HG02973 (cell line): Measurements from ENCODE around the gene RND3.

Experiments
- ATAC-seq: cut with Tn5 transposase; IDR thresholded peaks from one replicate; pipeline ENCODE4 v1.9.1; 2021; ENCODE audit warnings: moderate library complexity; ENCODE audit not compliant: unreplicated experiment

RND3 gene

DNA sequence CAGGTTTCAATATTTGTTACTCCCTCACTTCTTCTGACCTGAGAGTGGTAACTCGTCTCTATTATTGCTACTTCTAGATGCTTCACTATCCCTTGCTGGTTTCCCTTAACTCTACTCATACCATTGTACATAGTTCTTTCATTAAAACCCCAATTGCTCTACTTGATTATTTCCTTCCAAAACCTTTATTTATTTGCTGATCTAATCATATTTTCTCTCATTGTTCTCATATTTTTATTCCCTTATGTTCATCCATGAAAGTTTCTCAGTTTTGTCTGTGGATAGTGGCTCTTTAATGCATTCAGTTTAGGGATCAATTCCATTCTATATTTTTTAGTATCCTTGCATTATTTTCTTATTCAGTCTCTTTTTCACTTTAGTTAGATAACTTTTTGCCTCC is 42.1 kb downstream of the RND3 start:
- ATAC-seq = no peak

DNA sequence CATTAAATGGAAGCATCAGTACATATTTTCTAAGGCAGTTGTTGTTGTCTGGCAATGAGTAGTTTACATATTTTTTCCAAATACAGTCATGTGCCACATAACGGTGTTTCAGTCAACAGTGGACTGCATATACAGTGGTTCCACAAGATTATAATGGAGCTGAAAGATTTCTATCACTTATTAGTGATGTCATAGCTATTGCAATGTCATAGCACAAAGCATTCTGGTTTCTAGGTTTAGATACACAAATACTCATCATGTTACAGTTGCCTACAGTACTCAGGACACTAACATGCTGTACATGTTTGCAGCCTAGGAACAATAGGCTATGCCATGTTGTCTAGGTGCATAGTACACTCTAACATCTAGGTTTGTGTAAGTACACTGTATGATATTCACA is 45.0 kb downstream of the RND3 start:
- no peak for ATAC-seq

DNA sequence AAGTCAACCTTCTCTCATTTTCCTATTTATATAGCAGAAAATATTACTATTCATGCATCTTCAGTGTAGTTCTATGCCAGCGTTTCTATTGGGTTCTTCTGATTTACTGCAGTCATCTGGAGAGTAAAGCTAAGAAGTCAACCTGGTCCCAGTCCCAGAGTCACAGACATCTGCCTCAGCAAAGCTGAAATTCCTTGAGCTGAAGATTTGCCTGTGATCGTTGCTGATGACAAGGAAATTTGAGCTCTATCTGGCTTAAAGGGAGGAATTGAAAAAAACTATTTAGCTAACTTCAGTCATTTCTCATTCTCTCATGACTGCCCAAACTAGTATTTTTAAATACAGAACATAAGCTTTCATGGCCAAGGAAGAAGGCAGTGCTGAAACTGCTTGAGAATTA is 45.7 kb downstream of the RND3 start:
- ATAC-seq = no peak

DNA sequence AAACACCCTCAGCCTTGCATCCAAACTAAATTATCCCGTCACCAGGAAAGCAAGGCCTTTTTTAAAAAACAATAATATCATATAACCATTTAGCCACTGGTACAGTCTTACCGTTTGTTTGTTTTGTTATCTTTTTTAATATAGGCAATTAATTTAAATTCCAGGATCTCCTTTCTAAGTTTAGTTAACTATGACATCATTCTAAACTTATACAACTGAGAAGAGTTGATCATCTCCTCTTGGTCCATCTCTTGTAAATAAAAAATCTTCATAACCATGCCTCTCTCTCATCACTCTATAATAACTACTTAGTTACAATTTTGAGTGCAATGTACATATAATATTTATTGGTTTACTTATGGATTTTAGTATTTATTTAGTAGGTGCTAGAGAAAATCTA is 46.2 kb downstream of the RND3 start:
- ATAC-seq = no peak

DNA sequence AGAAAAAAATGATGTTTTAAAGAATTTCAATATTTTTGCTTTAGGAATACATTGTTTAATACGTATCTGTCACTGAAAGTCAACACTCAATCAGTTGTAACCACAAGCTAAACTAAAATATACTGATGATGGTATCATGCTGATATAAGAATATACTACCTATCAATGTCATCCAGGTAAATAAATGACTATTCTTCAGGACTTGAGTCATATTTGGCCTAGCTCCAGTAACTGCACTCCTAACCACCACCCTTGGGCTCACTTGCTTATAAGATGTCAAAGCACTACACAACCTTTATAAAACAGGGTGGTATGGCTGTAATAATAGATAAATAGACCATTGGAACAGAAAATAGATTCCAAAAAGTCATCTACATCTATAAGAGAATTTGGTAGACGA is 48.8 kb downstream of the RND3 start:
- ATAC-seq = no peak

DNA sequence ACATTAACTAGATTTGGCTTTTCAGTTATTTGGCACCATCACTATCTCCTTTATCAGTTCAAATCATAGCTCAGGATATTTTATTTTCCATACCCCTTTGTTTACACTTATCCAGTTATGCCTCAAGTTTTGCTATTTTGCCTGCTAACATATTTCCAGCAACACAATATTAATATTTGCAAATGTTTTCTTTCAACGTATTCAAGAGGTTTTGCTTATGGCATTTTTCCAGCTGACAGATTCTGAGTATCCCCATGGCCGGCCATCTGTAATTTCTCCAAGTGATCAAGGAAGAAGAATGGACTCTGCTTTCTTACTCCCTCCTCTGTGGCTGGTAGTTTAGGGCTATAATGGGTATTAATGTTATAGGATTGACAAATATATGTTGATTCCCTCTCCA is 49.4 kb downstream of the RND3 start:
- no peak for ATAC-seq

DNA sequence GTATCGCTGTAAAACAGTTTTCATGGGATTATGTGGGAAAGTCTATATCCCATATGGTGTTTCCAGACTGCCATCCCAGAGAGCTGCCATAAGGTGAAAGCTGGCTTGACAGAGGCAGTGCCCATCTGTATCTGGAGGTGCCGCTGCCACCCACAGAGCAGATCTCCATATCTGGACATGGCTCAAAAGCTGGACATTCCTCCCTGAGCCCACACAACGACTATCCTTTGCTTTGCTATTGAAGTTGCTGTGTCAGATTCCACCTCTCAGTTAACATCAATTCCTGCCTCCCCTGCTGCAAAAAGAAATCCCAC is 55.2 kb downstream of the RND3 start:
- no peak for ATAC-seq

DNA sequence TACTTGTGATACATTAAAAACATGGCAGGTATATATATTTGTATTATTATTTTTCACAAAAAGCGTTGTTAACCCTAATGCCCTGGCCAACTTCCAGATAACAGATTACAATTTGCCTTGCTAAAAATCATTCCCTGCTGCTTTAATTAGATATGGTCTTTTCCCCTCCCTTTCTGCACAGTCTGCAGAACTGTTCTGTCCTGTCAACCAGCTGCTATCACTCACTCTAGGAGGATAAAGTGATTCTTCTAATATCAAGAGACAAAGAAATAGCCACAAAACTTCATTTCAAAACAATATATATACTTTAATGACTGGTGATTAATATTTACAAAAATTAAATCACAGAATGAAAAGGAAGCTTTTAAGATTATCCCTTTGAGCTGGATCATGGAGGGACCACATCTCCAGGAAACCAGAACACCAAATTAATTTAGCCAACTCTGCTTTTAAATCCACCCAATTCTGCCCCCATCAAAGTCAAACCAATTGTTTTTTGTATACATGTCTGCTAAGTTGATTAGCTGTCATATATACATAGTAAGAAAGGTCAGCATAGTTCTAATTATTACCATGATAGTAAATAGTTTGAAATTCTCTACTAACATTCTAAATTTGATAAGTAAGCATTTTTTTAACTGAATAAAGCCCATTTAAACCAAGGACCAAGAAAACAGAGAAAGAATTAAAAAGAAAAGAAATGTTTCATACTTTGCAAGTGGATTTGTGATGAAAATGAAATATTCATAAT is 55.7 kb downstream of the RND3 start:
- ATAC-seq = no peak

DNA sequence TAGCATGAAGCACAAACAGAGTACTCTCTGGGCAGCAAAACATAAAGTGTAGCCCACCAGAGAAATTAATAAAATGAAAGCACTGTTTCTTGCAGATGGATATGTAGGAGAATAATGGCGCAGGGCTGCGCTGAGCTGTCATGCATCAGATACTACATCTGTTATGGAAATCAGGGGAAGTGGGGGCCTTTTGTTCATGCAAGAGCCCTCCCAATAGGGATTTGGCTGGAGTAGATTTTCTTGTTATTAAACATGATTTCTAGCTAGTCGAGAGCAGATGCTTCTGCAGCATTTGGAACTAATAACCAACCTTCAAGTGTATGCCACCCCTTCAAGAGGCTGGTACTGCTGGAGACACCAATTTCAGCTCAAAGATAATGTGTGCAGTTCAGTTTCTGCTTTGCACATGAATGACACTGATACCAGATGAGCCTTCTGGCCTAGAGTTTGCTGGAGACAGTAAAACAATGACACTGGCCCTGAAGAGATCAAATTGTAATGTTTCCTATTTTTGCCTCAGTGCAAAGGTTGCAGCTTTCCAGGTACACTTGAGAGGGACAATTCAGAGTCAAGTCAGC is 58.0 kb downstream of the RND3 start:
- ATAC-seq = no peak

DNA sequence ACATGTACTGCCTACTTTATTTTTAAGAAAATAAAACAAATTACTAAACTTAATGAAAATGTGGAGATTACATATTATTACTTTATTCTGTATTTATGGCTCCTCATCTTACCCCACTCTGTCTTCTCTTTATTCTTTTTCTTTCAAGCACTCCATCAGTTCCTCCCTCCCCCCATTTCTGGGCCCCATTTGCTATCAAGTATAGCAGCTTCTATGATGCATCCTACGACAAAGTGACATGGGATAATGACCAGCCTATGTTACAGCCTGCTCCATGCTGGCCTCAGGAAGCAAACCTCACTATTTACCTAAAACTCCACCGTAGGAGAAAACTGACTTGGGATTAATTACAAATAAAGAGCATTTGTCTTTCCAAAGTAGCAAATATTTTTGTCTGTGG is 58.8 kb downstream of the RND3 start:
- no peak for ATAC-seq

DNA sequence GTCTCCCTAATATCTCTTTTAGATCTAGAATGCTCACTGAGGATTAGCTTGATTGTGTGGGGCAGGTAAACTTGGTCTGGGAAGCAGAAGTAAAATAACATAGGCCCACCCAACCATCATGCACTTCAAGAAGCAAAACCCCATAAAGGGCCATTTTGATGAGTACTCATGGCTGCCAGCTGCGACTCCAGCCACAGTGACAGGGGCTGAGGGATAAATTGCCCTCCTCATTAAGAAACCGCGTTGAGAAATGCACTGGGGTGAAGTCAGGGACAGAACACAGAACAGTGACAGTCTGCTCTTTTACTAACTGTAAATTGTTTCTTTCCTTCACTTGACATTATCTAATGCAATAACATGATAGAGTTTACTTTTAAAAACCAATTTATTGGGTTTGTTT is 60.2 kb downstream of the RND3 start:
- ATAC-seq = no peak

DNA sequence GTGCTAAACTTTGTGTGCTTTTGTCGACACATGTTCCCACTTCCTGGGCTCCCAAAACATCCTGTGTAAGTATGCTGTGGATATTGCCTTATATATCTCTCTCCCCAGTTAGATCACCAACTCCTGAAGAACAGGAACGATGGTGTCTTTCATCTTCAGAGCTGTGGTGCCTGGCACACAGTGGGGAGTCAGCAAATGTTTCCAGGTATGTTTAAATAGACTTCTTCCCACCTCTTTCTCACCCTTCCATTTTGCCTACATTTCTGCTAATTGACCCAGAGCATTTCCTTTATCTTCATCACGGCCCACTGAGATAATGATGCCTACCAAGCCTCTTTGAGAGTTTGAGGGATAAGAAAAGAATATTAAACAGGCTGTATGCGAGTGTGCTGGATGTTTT is 60.7 kb downstream of the RND3 start:
- ATAC-seq = no peak

DNA sequence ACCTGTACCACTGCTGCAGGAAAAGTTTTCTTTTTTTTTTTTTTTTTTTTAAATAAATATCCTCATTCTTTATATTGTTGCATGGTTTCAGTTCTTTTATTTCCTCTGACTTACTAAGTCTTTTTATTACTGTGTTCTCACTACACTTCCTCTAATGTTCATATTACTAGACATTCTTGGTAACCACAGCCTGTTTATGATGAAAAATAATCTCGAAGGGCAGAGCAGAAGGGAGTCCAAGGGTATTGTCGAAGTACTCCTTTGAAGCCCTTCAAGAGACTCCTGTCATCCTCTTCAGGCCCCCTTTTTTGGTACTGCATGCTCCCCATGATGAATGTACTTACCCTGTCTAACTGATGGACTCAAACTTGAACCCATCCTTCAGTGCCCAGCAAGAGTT is 61.2 kb downstream of the RND3 start:
- ATAC-seq = no peak

DNA sequence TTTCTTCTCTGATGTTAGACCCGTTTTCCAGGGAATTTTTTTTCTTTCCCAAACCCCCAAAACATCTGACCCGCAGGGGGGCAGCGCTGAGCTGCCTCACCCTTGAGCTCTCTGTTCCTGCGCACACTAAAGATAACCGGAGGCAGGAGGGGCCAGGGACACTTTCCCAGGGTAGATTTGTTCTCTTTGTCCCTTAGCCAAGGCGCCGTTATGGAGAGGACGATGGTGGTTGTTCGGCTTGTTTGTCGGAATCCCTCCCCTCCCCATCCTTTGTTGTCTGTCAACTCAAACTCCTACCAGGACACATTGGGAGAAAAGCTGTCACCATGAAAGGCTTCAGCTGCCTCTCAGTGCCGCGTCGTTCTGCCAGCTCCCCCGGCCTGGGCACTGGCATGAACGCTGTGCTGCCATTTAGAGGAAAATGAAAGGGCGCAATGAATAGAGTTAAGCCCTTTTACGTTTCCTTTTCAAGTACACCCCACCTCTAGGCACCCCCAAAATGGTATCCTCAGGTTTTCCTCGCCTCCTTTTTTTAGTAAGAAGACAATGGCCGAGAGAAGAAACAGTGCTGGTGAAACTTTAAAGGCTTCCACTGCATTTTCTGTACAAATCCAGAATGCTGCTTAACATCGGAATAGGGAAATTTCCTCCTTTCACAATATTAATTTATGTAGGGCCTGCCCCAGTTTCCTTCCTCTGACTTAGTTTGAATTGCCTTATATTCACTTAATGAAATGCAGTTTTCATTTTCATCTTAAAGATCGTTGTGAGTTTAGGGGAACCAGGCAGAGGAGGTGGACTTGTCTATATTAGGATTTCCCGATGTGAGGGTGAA is 62.1 kb downstream of the RND3 start:
- no peak for ATAC-seq

DNA sequence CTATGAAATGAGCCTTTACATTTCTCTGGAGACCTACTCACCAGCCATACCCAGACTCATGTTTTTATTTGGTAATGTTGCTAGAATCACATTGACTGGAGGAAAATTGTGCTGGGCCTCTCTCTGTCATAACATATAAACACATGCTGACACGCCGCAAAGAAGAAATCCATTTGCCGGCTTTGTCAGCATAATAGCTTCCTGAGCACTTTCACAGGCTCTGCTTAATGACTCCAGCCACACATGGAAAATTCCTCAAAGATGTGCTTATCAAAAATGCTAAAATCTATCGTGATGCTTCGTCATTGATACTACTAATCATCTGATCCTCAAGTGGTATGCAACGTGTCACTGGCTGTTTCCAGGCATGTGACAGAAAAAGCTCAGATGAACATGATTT is 63.1 kb downstream of the RND3 start:
- ATAC-seq = no peak

DNA sequence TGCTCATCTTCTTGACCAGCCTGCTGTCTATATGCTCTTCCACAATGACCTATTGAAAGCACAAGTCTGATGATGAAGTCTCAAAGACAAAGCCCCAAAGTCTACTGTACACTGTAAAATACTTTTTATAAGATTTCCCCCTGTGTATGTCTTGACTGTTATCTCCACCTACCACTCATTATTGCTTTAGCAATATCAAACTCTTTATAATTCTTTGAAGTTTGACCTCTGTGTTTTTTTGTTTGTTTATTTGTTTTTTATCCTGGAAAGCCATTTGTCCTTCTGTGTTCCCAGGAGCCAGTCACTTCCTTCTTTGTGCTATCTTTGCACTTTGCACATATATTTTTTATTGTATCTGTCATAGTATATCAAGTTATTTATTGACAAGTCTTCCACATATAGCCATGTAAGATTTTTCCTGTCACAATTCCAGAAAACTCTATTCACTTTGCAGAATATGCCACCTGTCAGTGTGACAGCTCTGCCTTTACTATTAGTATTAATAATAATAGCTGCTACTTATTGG is 66.3 kb downstream of the RND3 start:
- ATAC-seq = no peak

DNA sequence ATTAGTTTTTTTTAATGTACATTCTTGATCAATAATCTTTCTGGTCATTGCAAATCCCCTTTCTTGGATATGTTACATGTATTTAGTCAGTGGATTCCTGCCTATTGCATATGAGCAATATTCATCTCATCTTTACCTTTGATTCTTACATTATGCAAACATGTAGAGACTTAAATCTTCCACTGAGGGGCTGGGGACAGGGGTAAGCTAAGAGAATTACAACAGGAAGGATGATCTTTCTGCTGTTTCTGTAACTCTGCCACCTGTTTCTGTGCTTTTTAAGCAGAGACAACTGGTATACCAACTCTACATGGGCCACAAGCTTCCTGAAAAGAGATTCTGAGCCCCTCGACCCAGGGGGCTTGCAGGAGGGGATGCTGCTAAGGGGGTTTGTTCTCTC is 68.6 kb downstream of the RND3 start:
- ATAC-seq = no peak
